H1 (cell line): ENCODE measurements around the gene GKN2. TPM values are rescaled to one million over a fixed set of nuclear protein-coding genes. Genes with fewer than 3 reads are reported as not detected.

Experiments used
- CTCF ChIA-PET: fragments of 300-600 bp; sonication (Branson Sonifier 250); formaldehyde crosslinking; loops from one replicate; lab custom pipeline; 2021; ENCODE audit not compliant: partially characterized antibody; lab: Charles Lee
- POLR2A ChIA-PET: fragments of 300-600 bp; sonication (Branson Sonifier 250); formaldehyde crosslinking; loops from one replicate; lab custom pipeline; 2021; ENCODE audit warnings: inconsistent platforms; ENCODE audit not compliant: partially characterized antibody; lab: Charles Lee
- DNase-seq, 2 experiments: peaks; one replicate each; pipeline versions ENCODE4 v3.0.0 to v3.0.0-alpha.2; 2010 to 2022; ENCODE audit warnings: low spot score in 2 of 2, low read depth in 1 of 2, mixed read lengths in 1 of 2
- FAIRE-seq: peaks from 2 replicates; lab custom pipeline; 2011; peaks lifted over from hg19 to GRCh38; lab: Jason Lieb, UNC
- H2AFZ ChIP-seq: 2 replicates; pipeline ENCODE4 v1.8.1; 2012; ENCODE audit warnings: low read length, inconsistent platforms
- H2AK5ac ChIP-seq: 2 replicates; pipeline ENCODE4 v1.6.1; 2013; ENCODE audit warnings: low read depth, low read length
- H2BK120ac ChIP-seq: replicated peaks from 2 replicates; pipeline ENCODE3; 2013; ENCODE audit warnings: low read depth, low read length, inconsistent platforms
- H2BK12ac ChIP-seq: 2 replicates; pipeline ENCODE4 v1.6.1; 2013; ENCODE audit warnings: low read depth, low read length
- H2BK15ac ChIP-seq: 2 replicates; pipeline ENCODE4 v1.6.1; 2013; ENCODE audit warnings: low read length
- H2BK20ac ChIP-seq: 2 replicates; pipeline ENCODE4 v1.6.1; 2013; ENCODE audit warnings: low read length
- H2BK5ac ChIP-seq: 2 replicates; pipeline ENCODE4 v1.6.1; 2013; ENCODE audit warnings: low read depth, low read length
- H3K14ac ChIP-seq: 2 replicates; pipeline ENCODE4 v1.6.1; 2013; ENCODE audit warnings: inconsistent platforms; ENCODE audit not compliant: insufficient read length
- H3K18ac ChIP-seq: 2 replicates; pipeline ENCODE4 v1.6.1; 2013; ENCODE audit warnings: low read length; ENCODE audit errors: extremely low read depth
- H3K23ac ChIP-seq: 2 replicates; pipeline ENCODE4 v1.6.1; 2013; ENCODE audit warnings: inconsistent platforms; ENCODE audit not compliant: insufficient read length
- H3K23me2 ChIP-seq: 2 replicates; pipeline ENCODE4 v1.6.1; 2013; ENCODE audit warnings: low read depth, low read length
- H3K27ac ChIP-seq: 2 replicates; pipeline ENCODE4 v1.6.1; 2011; ENCODE audit warnings: low read depth, low read length, inconsistent platforms
- H3K27me3 ChIP-seq, 4 experiments: replicated peaks in 1 of 4; 1 replicate in 1 of 4; 2 replicates in 3 of 4; pipeline versions ENCODE4 v1.6.1 to v1.8.1; 2011 to 2013; ENCODE audit warnings: low read length in 3 of 4, mild to moderate bottlenecking in 3 of 4, inconsistent platforms in 2 of 4, mixed read lengths in 2 of 4, moderate library complexity in 1 of 4; ENCODE audit not compliant: control insufficient read depth in 3 of 4, insufficient read depth in 3 of 4; ENCODE audit errors: extremely low read depth in 1 of 4
- H3K36me3 ChIP-seq, 4 experiments: 2 replicates each; pipeline versions ENCODE4 v1.6.1 to v1.8.1; 2011 to 2013; ENCODE audit warnings: mild to moderate bottlenecking in 4 of 4, low read length in 3 of 4, moderate library complexity in 2 of 4, control low read depth in 1 of 4, inconsistent platforms in 1 of 4; ENCODE audit not compliant: insufficient read depth in 4 of 4, control insufficient read depth in 2 of 4
- H3K4ac ChIP-seq: replicated peaks from 2 replicates; pipeline ENCODE3; 2013; ENCODE audit warnings: low read length, low read depth, mixed read lengths, inconsistent platforms; ENCODE audit not compliant: insufficient read length
- H3K4me1 ChIP-seq, 4 experiments: replicated peaks in 1 of 4; 1 replicate in 1 of 4; 2 replicates in 3 of 4; pipeline versions ENCODE4 v1.6.1 to v1.8.1; 2011 to 2013; ENCODE audit warnings: low read length in 3 of 4, inconsistent platforms in 2 of 4, mixed read lengths in 1 of 4; ENCODE audit not compliant: insufficient read depth in 4 of 4, control insufficient read depth in 3 of 4
- H3K4me2 ChIP-seq, 2 experiments: 2 replicates each; pipeline versions ENCODE4 v1.6.1 to v1.8.1; 2011 to 2013; ENCODE audit warnings: low read depth in 2 of 2, low read length in 2 of 2, control low read depth in 1 of 2, inconsistent platforms in 1 of 2, mild to moderate bottlenecking in 1 of 2; ENCODE audit not compliant: insufficient read depth in 1 of 2
- H3K4me3 ChIP-seq, 4 experiments: fragments of 200-600, 300-600 bp in 1 of 4; sonication (generic), shearing (Covaris generic), sonication (Bioruptor Twin) in 1 of 4; 2 replicates each; pipeline versions ENCODE4 v1.5.1 to v1.8.1; 2011 to 2016; ENCODE audit warnings: low read length in 4 of 4, low read depth in 3 of 4, control low read depth in 2 of 4, inconsistent platforms in 2 of 4, mild to moderate bottlenecking in 2 of 4, mixed read lengths in 1 of 4, moderate library complexity in 1 of 4; ENCODE audit not compliant: insufficient read depth in 2 of 4; ENCODE audit errors: extremely low read depth in 1 of 4
- H3K56ac ChIP-seq: replicated peaks from 2 replicates; pipeline ENCODE3; 2013; ENCODE audit warnings: low read depth, mild to moderate bottlenecking, mixed read lengths, low read length, inconsistent platforms; ENCODE audit not compliant: insufficient read length
- H3K79me1 ChIP-seq: 2 replicates; pipeline ENCODE4 v1.6.1; 2013; ENCODE audit warnings: low read depth, low read length, control low read depth
- H3K79me2 ChIP-seq, 2 experiments: 2 replicates each; pipeline versions ENCODE4 v1.6.1 to v1.8.1; 2012 to 2013; ENCODE audit warnings: low read length in 2 of 2, mild to moderate bottlenecking in 2 of 2, inconsistent platforms in 1 of 2; ENCODE audit not compliant: insufficient read depth in 2 of 2, control insufficient read depth in 1 of 2
- H3K9ac ChIP-seq, 4 experiments: replicated peaks in 1 of 4; 1 replicate in 1 of 4; 2 replicates in 3 of 4; pipeline versions ENCODE4 v1.6.1 to v1.8.1; 2011 to 2013; ENCODE audit warnings: low read depth in 3 of 4, low read length in 3 of 4, control low read depth in 2 of 4, mild to moderate bottlenecking in 2 of 4, moderate library complexity in 2 of 4, inconsistent platforms in 1 of 4; ENCODE audit errors: extremely low read depth in 1 of 4
- H3K9me3 ChIP-seq, 2 experiments: 2 replicates each; pipeline versions ENCODE4 v1.6.1 to v1.8.1; 2012 to 2013; ENCODE audit warnings: mild to moderate bottlenecking in 2 of 2, moderate library complexity in 2 of 2, control low read depth in 1 of 2, inconsistent platforms in 1 of 2, low read depth in 1 of 2, low read length in 1 of 2, mixed read lengths in 1 of 2; ENCODE audit not compliant: insufficient read depth in 2 of 2
- H4K20me1 ChIP-seq, 2 experiments: replicated peaks in 1 of 2; 2 replicates each; pipeline versions ENCODE3 to v1.8.1; 2011 to 2013; ENCODE audit warnings: inconsistent platforms in 2 of 2, low read length in 2 of 2, mild to moderate bottlenecking in 1 of 2; ENCODE audit not compliant: insufficient read depth in 2 of 2, control insufficient read depth in 1 of 2
- H4K5ac ChIP-seq: 2 replicates; pipeline ENCODE4 v1.6.1; 2013; ENCODE audit warnings: low read length, low read depth, mixed read lengths, inconsistent platforms; ENCODE audit not compliant: insufficient read length
- H4K8ac ChIP-seq: 2 replicates; pipeline ENCODE4 v1.8.0; 2013; ENCODE audit warnings: mild to moderate bottlenecking, moderate library complexity, low read length, inconsistent platforms; ENCODE audit not compliant: insufficient read depth; ENCODE audit errors: extremely low read depth
- H4K91ac ChIP-seq: replicated peaks from 2 replicates; pipeline ENCODE3; 2013; ENCODE audit warnings: low read length, mixed read lengths, inconsistent platforms; ENCODE audit not compliant: insufficient read length
- CTBP2 ChIP-seq: IDR thresholded peaks from 2 replicates; pipeline ENCODE4 v1.7.0; 2011; ENCODE audit warnings: borderline replicate concordance, mild to moderate bottlenecking, moderate library complexity, mixed read lengths, low read length; ENCODE audit not compliant: insufficient read depth, insufficient read length
- CTCF ChIP-seq, 3 experiments: IDR thresholded peaks; 1 replicate in 2 of 3; 2 replicates in 1 of 3; pipeline versions ENCODE4 v1.5.1 to v1.6.1; 2011; ENCODE audit warnings: low read length in 3 of 3, mild to moderate bottlenecking in 3 of 3, inconsistent platforms in 2 of 3, low read depth in 1 of 3, moderate library complexity in 1 of 3; ENCODE audit not compliant: insufficient read depth in 1 of 3; ENCODE audit errors: control extremely low read depth in 1 of 3
- EZH2 ChIP-seq: fragments of 200-600 bp; sonication (generic); IDR thresholded peaks from 2 replicates; pipeline ENCODE4 v1.7.1; 2012; ENCODE audit warnings: low read depth, mild to moderate bottlenecking, moderate library complexity, low read length, inconsistent platforms; ENCODE audit not compliant: severe bottlenecking
- POLR2AphosphoS5 ChIP-seq: IDR thresholded peaks from 2 replicates; pipeline ENCODE4 v1.6.1; 2011; ENCODE audit warnings: low read depth, low read length
- RAD21 ChIP-seq, 2 experiments: IDR thresholded peaks in 1 of 2; conservative IDR thresholded peaks in 1 of 2; 2 replicates each; pipeline ENCODE4 v1.6.1; 2011; ENCODE audit warnings: low read depth in 2 of 2, low read length in 2 of 2, improper control_type of control experiment in 1 of 2, inconsistent platforms in 1 of 2, mild to moderate bottlenecking in 1 of 2, moderate library complexity in 1 of 2
- WGBS, 2 experiments: shearing (Covaris generic) in 1 of 2; methylation state at CpG; one replicate each; pipeline versions ENCODE4 v1.1.6 to v1.1.7; 2013 to 2015; ENCODE audit warnings: low lambda C conversion rate in 2 of 2, mixed read lengths in 2 of 2, inconsistent platforms in 1 of 2, low coverage in 1 of 2, missing lambda C conversion rate in 1 of 2; ENCODE audit not compliant: insufficient replicate concordance in 2 of 2, insufficient coverage in 1 of 2, insufficient read length in 1 of 2; ENCODE audit errors: extremely low coverage in 1 of 2, missing lambda C conversion rate in 1 of 2; 5-methylcytosine and 5-hydroxymethylcytosine counted together
- polyA plus RNA-seq, 7 experiments: library from polyadenylated mRNA; depleted of rRNA in 3 of 7; stranded (reverse) in 5 of 7; unstranded in 2 of 7; fragments of >200 nt in 5 of 7; fragments of 200-250 nt in 2 of 7; gene quantifications; 1 replicate in 5 of 7; 2 replicates in 1 of 7; 4 replicates in 1 of 7; pipeline versions ENCODE4 v1.2.1 to v1.2.3, GENCODE V29; 2011 to 2013; ENCODE audit warnings: missing spikeins in 2 of 7, mixed read lengths in 2 of 7
- total RNA-seq: library from RNA; stranded (reverse); fragmentation: NEBNext Ultra II Directional; extraction: Animal tissue kit (Norgen Biotek cat#: 25700); gene quantifications from 2 replicates; pipeline ENCODE4 v1.2.1, GENCODE V29; 2021

The GKN2 gene
- total and polyA plus RNA-seq, 2 of the 8 experiments (the other 6 are each of a cell fraction or from before 2014, with no cell fraction given): not detected

- no peak overlapping the region for H2AFZ ChIP-seq
- ChIA-PET CTCF (interaction anchor here (0.7 to 2.9 kb wide), 23 partner anchors 9 to 437 kb away, joined by 3 to 15 read pairs (median 4); no protein-coding TSS in a partner anchor), POLR2A (no interaction called here)
- no peaks in the 10 kb centered on the region for H3K36me3 ChIP-seq
- H3K79me1 ChIP-seq: no peaks in the 10 kb centered on the region
- no peaks in the 10 kb centered on the region for H3K27me3 ChIP-seq
- no peak overlapping the region for H2BK5ac ChIP-seq
- no peak overlapping the region for H3K23ac ChIP-seq
- no peak overlapping the region for H3K4me2 ChIP-seq
- FAIRE-seq (peak; percentile 76), DNase-seq (no peak)
- H3K56ac ChIP-seq: no peak overlapping the region
- H4K91ac ChIP-seq: no peak overlapping the region
- H2AK5ac ChIP-seq: no peak overlapping the region
- no peak overlapping the region for H4K8ac ChIP-seq
- H3K4me3 ChIP-seq: no peak overlapping the region
- no peak overlapping the region for H2BK15ac ChIP-seq
- no peaks in the 10 kb centered on the region for H3K79me2 ChIP-seq
- H4K5ac ChIP-seq: no peak overlapping the region
- no peaks in the 10 kb centered on the region for H3K4me1 ChIP-seq
- H3K14ac ChIP-seq: no peak overlapping the region
- no peak overlapping the region for H3K18ac ChIP-seq
- TF ChIP-seq EZH2 (no peak), CTBP2 (no peak), CTCF (IDR thresholded peaks at IDR 0.05; ENCODE audit: control extremely low read depth in 1 of 3, insufficient read depth in 1 of 3, low read depth in 1 of 3, low read length in 3 of 3) (peak in 2 of 3 experiments; percentile 72 to 79; a peak in 3 of 4 replicates), RAD21 (IDR thresholded peaks at IDR 0.05 in 1 of 2, conservative IDR thresholded peaks at IDR 0.05 in 1 of 2; ENCODE audit: low read depth in 2 of 2, low read length in 2 of 2) (peak; percentile 89 to 94), POLR2AphosphoS5 (no peak)
- H3K9me3 ChIP-seq: 0 out of 4 replicates have a peak, but pooled peaks cover 0 to 4% of the 10 kb centered on the region in 2 experiments
- H2BK12ac ChIP-seq: no peak overlapping the region
- H3K23me2 ChIP-seq: no peaks in the 10 kb centered on the region
- 82% methylated on average over 4 of the region's 4 CpGs; no CpG with 5 or more reads in 1 of the 2 experiments for WGBS, 2 experiments
- no peak overlapping the region for H3K4ac ChIP-seq
- no peaks in the 10 kb centered on the region for H4K20me1 ChIP-seq
- no peak overlapping the region for H2BK20ac ChIP-seq
- H3K9ac ChIP-seq: no peak overlapping the region
- H3K27ac ChIP-seq: no peak overlapping the region
- H2BK120ac ChIP-seq: no peak overlapping the region
These were observed 51.5 kb downstream of the GKN2 start for GRCh38 chr2:68901199-68901514.
